Diencephalon (tissue), 1 donor: ENCODE results near the gene TTC6. TPM values are rescaled to one million over a fixed set of nuclear protein-coding genes. Genes with fewer than 3 reads are reported as not detected.

ENCODE experiments used
- total RNA-seq: library from RNA; depleted of rRNA; stranded (reverse); fragments of >200 nt; gene quantifications from one replicate; pipeline ENCODE4 v1.2.3, GENCODE V29; 2014

TTC6 gene
- 10.4 TPM for total RNA-seq

GRCh38 chr14:37594971-37595808 is at the start of gene TTC6, which contains the start of gene FOXA1:
Gene TTC6 (plus strand): TSS chr14:37595629. CDS start chr14:37622065, 26,436 bp downstream.
Gene FOXA1 (minus strand): TSS chr14:37595249. CDS start chr14:37594972, 277 bp downstream.

Other genes starting within 250 kb of the TTC6 start
- 3.7 TPM for gene FOXA1, start 380 bp upstream of the TTC6 start, total RNA-seq